ENCODE data around the gene SYCN. TPM values are rescaled to one million over a fixed set of nuclear protein-coding genes. Genes with fewer than 3 reads are reported as not detected.

Gene SYCN
- total and polyA plus RNA-seq, 2 of the 8 experiments (the other 6 are each of a cell fraction or from before 2014, with no cell fraction given) = not detected

DNA sequence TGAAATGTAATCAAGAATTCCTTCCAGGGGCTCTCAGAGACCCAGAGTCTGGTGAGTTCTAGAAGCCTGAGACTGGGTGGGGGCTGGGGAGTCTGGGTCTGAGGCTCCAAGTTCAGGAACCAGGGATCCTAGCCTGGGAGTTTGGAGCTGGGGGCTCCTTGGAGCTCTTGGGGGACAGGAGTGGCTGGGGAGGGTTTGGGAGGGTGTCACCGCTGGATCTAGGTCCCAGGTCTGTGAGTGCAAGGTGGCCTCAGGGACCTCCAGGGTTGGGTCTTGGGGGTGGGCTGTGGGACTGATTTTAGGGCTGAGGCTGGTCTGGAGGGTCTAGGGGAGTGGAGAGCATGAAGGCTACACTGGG, 1.1 kb downstream of the SYCN start:
- Histone ChIP-seq H3K23me2 (ENCODE audit: low read depth, low read length) (no peaks in the 10 kb centered on the region), H3K27ac (ENCODE audit: low read depth, low read length) (no peak overlapping the region), H4K5ac (ENCODE audit: insufficient read length, low read depth, low read length) (no peak overlapping the region), H3K4me1 (replicated peaks in 1 of 4; ENCODE audit: control insufficient read depth in 3 of 4, insufficient read depth in 4 of 4, low read length in 3 of 4) (peaks cover 0 to 2% (median under 1%) of the 10 kb centered on the region in 4 experiments; a peak in 4 of 7 replicates), H2BK12ac (ENCODE audit: low read depth, low read length) (no peak overlapping the region), H4K20me1 (replicated peaks in 1 of 2; ENCODE audit: control insufficient read depth in 1 of 2, insufficient read depth in 2 of 2, low read length in 2 of 2) (no peaks in the 10 kb centered on the region), H3K27me3 (replicated peaks in 1 of 4; ENCODE audit: control insufficient read depth in 3 of 4, extremely low read depth in 1 of 4, insufficient read depth in 3 of 4, low read length in 3 of 4) (peaks cover 7 to 28% (median 20%) of the 10 kb centered on the region in 4 experiments; a peak in 6 of 7 replicates), H2BK20ac (ENCODE audit: low read length) (no peak overlapping the region), H4K8ac (ENCODE audit: extremely low read depth, insufficient read depth, low read length) (no peak overlapping the region), H3K14ac (ENCODE audit: insufficient read length) (no peak overlapping the region), H3K56ac (replicated peaks; ENCODE audit: insufficient read length, low read depth, low read length) (no peak overlapping the region), H4K91ac (replicated peaks; ENCODE audit: insufficient read length, low read length) (no peak overlapping the region), H3K4ac (replicated peaks; ENCODE audit: insufficient read length, low read depth, low read length) (no peak overlapping the region), H3K79me1 (ENCODE audit: low read depth, low read length) (no peaks in the 10 kb centered on the region), H3K79me2 (ENCODE audit: control insufficient read depth in 1 of 2, insufficient read depth in 2 of 2, low read length in 2 of 2) (no peaks in the 10 kb centered on the region), H3K9ac (replicated peaks in 1 of 4; ENCODE audit: extremely low read depth in 1 of 4, low read depth in 3 of 4, low read length in 3 of 4) (no peak overlapping the region), H3K9me3 (ENCODE audit: insufficient read depth in 2 of 2, low read depth in 1 of 2, low read length in 1 of 2) (no peaks in the 10 kb centered on the region), H2AK5ac (ENCODE audit: low read depth, low read length) (no peak overlapping the region), H2BK15ac (ENCODE audit: low read length) (no peak overlapping the region), H3K4me3 (ENCODE audit: extremely low read depth in 1 of 4, insufficient read depth in 2 of 4, low read depth in 3 of 4, low read length in 4 of 4) (no peak overlapping the region), H2AFZ (ENCODE audit: low read length) (no peak overlapping the region), H2BK5ac (ENCODE audit: low read depth, low read length) (no peak overlapping the region), H3K4me2 (ENCODE audit: insufficient read depth in 1 of 2, low read depth in 2 of 2, low read length in 2 of 2) (no peak overlapping the region), H3K18ac (ENCODE audit: extremely low read depth, low read length) (no peak overlapping the region), H2BK120ac (replicated peaks; ENCODE audit: low read depth, low read length) (no peak overlapping the region), H3K23ac (ENCODE audit: insufficient read length) (no peak overlapping the region), H3K36me3 (ENCODE audit: control insufficient read depth in 2 of 4, insufficient read depth in 4 of 4, low read length in 3 of 4) (no peaks in the 10 kb centered on the region)
- ChIA-PET CTCF (ENCODE audit: partially characterized antibody) (interaction anchor here (0.8 to 2.6 kb wide), 8 partner anchors 10 to 151 kb away, joined by 3 to 18 read pairs (median 4); no protein-coding TSS in a partner anchor), POLR2A (ENCODE audit: partially characterized antibody) (no interaction called here)
- FAIRE-seq = no peak
- TF ChIP-seq ASH2L (IDR thresholded peaks at IDR 0.05; ENCODE audit: low read length) (no peak), JUND (IDR thresholded peaks at IDR 0.05; ENCODE audit: low read length) (no peak), JUN (IDR thresholded peaks at IDR 0.05; ENCODE audit: low read depth, low read length) (no peak), POU5F1 (IDR thresholded peaks at IDR 0.05; ENCODE audit: low read depth, low read length) (no peak), ZNF274 (IDR thresholded peaks at IDR 0.05; ENCODE audit: borderline replicate concordance, extremely low read depth, low read length) (no peak), SUZ12 (IDR thresholded peaks at IDR 0.05; ENCODE audit: low read length) (no peak), E2F6 (IDR thresholded peaks at IDR 0.05) (no peak), RXRA (IDR thresholded peaks at IDR 0.05; ENCODE audit: insufficient read depth, low read depth, low read length) (no peak), CREB1 (IDR thresholded peaks at IDR 0.05) (no peak), YY1 (IDR thresholded peaks at IDR 0.05; ENCODE audit: low read depth, low read length) (no peak), CHD2 (IDR thresholded peaks at IDR 0.05; ENCODE audit: low read length) (no peak), KDM5A (IDR thresholded peaks at IDR 0.05; ENCODE audit: low read length) (no peak), BACH1 (IDR thresholded peaks at IDR 0.05; ENCODE audit: low read length) (no peak), ATF3 (IDR thresholded peaks at IDR 0.05; ENCODE audit: insufficient read depth, low read depth, low read length) (no peak)
- 100% methylated on average over 1 of the region's 1 CpG; no CpG with 5 or more reads in 1 of the 2 experiments for WGBS, 2 experiments (ENCODE audit: extremely low coverage in 1 of 2, insufficient coverage in 1 of 2, insufficient read length in 1 of 2, insufficient replicate concordance in 2 of 2, low coverage in 1 of 2, low lambda C conversion rate in 2 of 2, missing lambda C conversion rate in 1 of 2)
- DNase-seq (ENCODE audit: low read depth in 1 of 2, low spot score in 2 of 2) = no peak

All from H1 (cell line).